GM23248 (cell line): Measurements from ENCODE around the gene ENDOV.

Source experiments
- EZH2 ChIP-seq: fragments of 200-600 bp; sonication (generic); IDR thresholded peaks from 2 replicates; pipeline ENCODE4 v1.6.1; 2018; ENCODE audit warnings: antibody characterized with exemption, mild to moderate bottlenecking; ENCODE audit not compliant: insufficient read depth, poor library complexity, severe bottlenecking
- EZH2phosphoT487 ChIP-seq: fragments of 200-600 bp; sonication (generic); IDR thresholded peaks from 2 replicates; pipeline ENCODE4 v1.6.1; 2018; ENCODE audit warnings: antibody characterized with exemption, moderate library complexity, mild to moderate bottlenecking, low read depth; ENCODE audit not compliant: insufficient read depth

- TF ChIP-seq EZH2 (no peak), EZH2phosphoT487 (no peak)
Observed at GRCh38 chr17:80479246-80479566, 64.2 kb downstream of the ENDOV start.
